ENCODE measurements around the gene MTARC2.

- TF ChIP-seq, protein P1, sequence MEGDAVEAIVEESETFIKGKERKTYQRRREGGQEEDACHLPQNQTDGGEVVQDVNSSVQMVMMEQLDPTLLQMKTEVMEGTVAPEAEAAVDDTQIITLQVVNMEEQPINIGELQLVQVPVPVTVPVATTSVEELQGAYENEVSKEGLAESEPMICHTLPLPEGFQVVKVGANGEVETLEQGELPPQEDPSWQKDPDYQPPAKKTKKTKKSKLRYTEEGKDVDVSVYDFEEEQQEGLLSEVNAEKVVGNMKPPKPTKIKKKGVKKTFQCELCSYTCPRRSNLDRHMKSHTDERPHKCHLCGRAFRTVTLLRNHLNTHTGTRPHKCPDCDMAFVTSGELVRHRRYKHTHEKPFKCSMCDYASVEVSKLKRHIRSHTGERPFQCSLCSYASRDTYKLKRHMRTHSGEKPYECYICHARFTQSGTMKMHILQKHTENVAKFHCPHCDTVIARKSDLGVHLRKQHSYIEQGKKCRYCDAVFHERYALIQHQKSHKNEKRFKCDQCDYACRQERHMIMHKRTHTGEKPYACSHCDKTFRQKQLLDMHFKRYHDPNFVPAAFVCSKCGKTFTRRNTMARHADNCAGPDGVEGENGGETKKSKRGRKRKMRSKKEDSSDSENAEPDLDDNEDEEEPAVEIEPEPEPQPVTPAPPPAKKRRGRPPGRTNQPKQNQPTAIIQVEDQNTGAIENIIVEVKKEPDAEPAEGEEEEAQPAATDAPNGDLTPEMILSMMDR (conservative IDR thresholded peaks at IDR 0.05; ENCODE audit: low read depth, low read length), result no peak
- TF ChIP-seq EZH2 (IDR thresholded peaks at IDR 0.05; ENCODE audit: borderline replicate concordance, low read depth, low read length, poor library complexity, severe bottlenecking), result no peak
Observed at GRCh38 chr1:220817907-220818306, 69.8 kb downstream of the MTARC2 start.
